Neural cell (in vitro differentiated cells): ENCODE measurements around the gene CCND3. TPM values are rescaled to one million over a fixed set of nuclear protein-coding genes. Genes with fewer than 3 reads are reported as not detected.

Experiments
- H2AFZ ChIP-seq: fragments of 200-600, 300-800 bp; sonication (generic), shearing (Covaris generic); 2 replicates; pipeline ENCODE4 v1.6.0; 2014; ENCODE audit warnings: low read depth, mild to moderate bottlenecking, antibody characterized with exemption, low read length, moderate library complexity
- H3F3A ChIP-seq: fragments of 200-600 bp; shearing (Covaris generic); 2 replicates; pipeline ENCODE4 v1.6.1; 2016; ENCODE audit warnings: mild to moderate bottlenecking, moderate library complexity, mixed read lengths, antibody characterized with exemption, low read length; ENCODE audit not compliant: insufficient read depth, poor library complexity, severe bottlenecking
- H3K27ac ChIP-seq: fragments of 200-600, 300-800 bp; sonication (generic), shearing (Covaris generic); 2 replicates; pipeline ENCODE4 v1.5.1; 2014; ENCODE audit warnings: mild to moderate bottlenecking, low read length, moderate library complexity
- H3K27me3 ChIP-seq: fragments of 300-800, 200-600 bp; sonication (generic), shearing (Covaris generic); 2 replicates; pipeline ENCODE4 v1.6.0; 2014; ENCODE audit warnings: mild to moderate bottlenecking, low read depth, low read length, moderate library complexity; ENCODE audit not compliant: insufficient read depth
- H3K36me3 ChIP-seq: fragments of 300-800, 200-600 bp; sonication (generic), shearing (Covaris generic); 2 replicates; pipeline ENCODE4 v1.5.1; 2014; ENCODE audit warnings: mild to moderate bottlenecking, antibody characterized with exemption, low read length, moderate library complexity; ENCODE audit not compliant: insufficient read depth
- H3K4me2 ChIP-seq: fragments of 300-800, 200-600 bp; sonication (generic), shearing (Covaris generic); 2 replicates; pipeline ENCODE4 v1.6.0; 2014; ENCODE audit warnings: mild to moderate bottlenecking, low read length
- H3K4me3 ChIP-seq: fragments of 300-800, 200-600 bp; sonication (generic), shearing (Covaris generic); 2 replicates; pipeline ENCODE4 v1.5.1; 2014; ENCODE audit warnings: mild to moderate bottlenecking, low read length, moderate library complexity
- H3K79me2 ChIP-seq: fragments of 200-600 bp; shearing (Covaris generic); replicated peaks from 2 replicates; pipeline ENCODE4 v1.6.0; 2014; ENCODE audit warnings: mild to moderate bottlenecking, low read length, moderate library complexity; ENCODE audit not compliant: insufficient read depth
- H3K9ac ChIP-seq: fragments of 300-800, 200-600 bp; sonication (generic), shearing (Covaris generic); 2 replicates; pipeline ENCODE4 v1.6.1; 2016; ENCODE audit warnings: mild to moderate bottlenecking, low read length, mixed read lengths
- H3K9me2 ChIP-seq: fragments of 200-600 bp; shearing (Covaris generic); 2 replicates; pipeline ENCODE4 v1.6.1; 2016; ENCODE audit warnings: mild to moderate bottlenecking, low read length, mixed read lengths; ENCODE audit not compliant: insufficient read depth
- H3K9me3 ChIP-seq: fragments of 200-600, 300-800 bp; sonication (generic), shearing (Covaris generic); 2 replicates; pipeline ENCODE4 v1.6.1; 2016; ENCODE audit warnings: mild to moderate bottlenecking, mixed run types, low read length, moderate library complexity, mixed read lengths
- H4K20me1 ChIP-seq: fragments of 200-600 bp; shearing (Covaris generic); 2 replicates; pipeline ENCODE4 v1.6.1; 2016; ENCODE audit warnings: mild to moderate bottlenecking, mixed run types; ENCODE audit not compliant: insufficient read depth
- CTCF ChIP-seq: fragments of 450-650 bp; IDR thresholded peaks from 2 replicates; pipeline ENCODE4 v1.5.1; 2014; ENCODE audit warnings: antibody characterized with exemption, mild to moderate bottlenecking, moderate library complexity; ENCODE audit not compliant: poor library complexity, severe bottlenecking
- EP300 ChIP-seq: fragments of 450-650 bp; conservative IDR thresholded peaks from 2 replicates; pipeline ENCODE4 v1.6.1; 2014; ENCODE audit warnings: antibody characterized with exemption, mild to moderate bottlenecking, moderate library complexity; ENCODE audit not compliant: poor library complexity, severe bottlenecking
- EZH2 ChIP-seq: fragments of 200-600, 300-800 bp; shearing (Covaris generic), sonication (generic); IDR thresholded peaks from 2 replicates; pipeline ENCODE4 v1.6.1; 2014; ENCODE audit warnings: antibody characterized with exemption, low read length, borderline replicate concordance, mild to moderate bottlenecking; ENCODE audit not compliant: insufficient read depth, poor library complexity, severe bottlenecking
- MXI1 ChIP-seq: fragments of 450-650 bp; conservative IDR thresholded peaks from 2 replicates; pipeline ENCODE4 v1.6.1; 2014; ENCODE audit warnings: antibody characterized with exemption, mild to moderate bottlenecking; ENCODE audit not compliant: poor library complexity, severe bottlenecking
- POLR2AphosphoS5 ChIP-seq: IDR thresholded peaks from 2 replicates; pipeline ENCODE4 v1.6.1; 2012
- RAD21 ChIP-seq: fragments of 450-650 bp; conservative IDR thresholded peaks from 2 replicates; pipeline ENCODE4 v1.6.1; 2014; ENCODE audit warnings: antibody characterized with exemption, mild to moderate bottlenecking, moderate library complexity
- REST ChIP-seq: IDR thresholded peaks from 2 replicates; pipeline ENCODE4 v1.6.1; 2012; ENCODE audit warnings: borderline replicate concordance
- SMC3 ChIP-seq: fragments of 450-650 bp; conservative IDR thresholded peaks from 2 replicates; pipeline ENCODE4 v1.6.1; 2014; ENCODE audit warnings: antibody characterized with exemption, mild to moderate bottlenecking, moderate library complexity; ENCODE audit not compliant: poor library complexity
- TAF1 ChIP-seq: IDR thresholded peaks from 2 replicates; pipeline ENCODE4 v1.6.1; 2012; ENCODE audit warnings: low read depth
- polyA plus RNA-seq: library from polyadenylated mRNA; depleted of rRNA; stranded (reverse); fragments of >200 nt; gene quantifications from 2 replicates; pipeline ENCODE4 v1.2.3, GENCODE V29; 2014

Gene CCND3
- polyA plus RNA-seq, 1 donor from 2014 or later = 15.7 TPM

GRCh38 chr6:41892921-41893564 lies 48.6 kb downstream of the CCND3 start:
- H3K79me2 ChIP-seq = peaks cover 42% of the 10 kb centered on the region
- no peaks in the 10 kb centered on the region for H4K20me1 ChIP-seq
- TF ChIP-seq SMC3 (no peak), CTCF (no peak), POLR2AphosphoS5 (no peak), EZH2 (no peak), EP300 (no peak), TAF1 (no peak), RAD21 (no peak), REST (no peak), MXI1 (no peak)
- peak overlapping the region; percentile 69 for H3K4me2 ChIP-seq
- H3K9me3 ChIP-seq = no peaks in the 10 kb centered on the region
- peaks cover 6% of the 10 kb centered on the region for H3F3A ChIP-seq
- no peak overlapping the region for H2AFZ ChIP-seq
- H3K9me2 ChIP-seq = no peaks in the 10 kb centered on the region
- H3K27ac ChIP-seq = peak overlapping the region; percentile 94
- no peaks in the 10 kb centered on the region for H3K27me3 ChIP-seq
- no peaks in the 10 kb centered on the region for H3K36me3 ChIP-seq
- peak overlapping the region; percentile 86 for H3K9ac ChIP-seq
- H3K4me3 ChIP-seq = peak overlapping the region; percentile 81

- TF ChIP-seq MXI1 = no peak
- no peak for TF ChIP-seq SMC3
- no peak for TF ChIP-seq TAF1
- no peak for TF ChIP-seq EP300
- TF ChIP-seq CTCF = no peak
- no peaks in the 10 kb centered on the region for H4K20me1 ChIP-seq
- no peak overlapping the region for H3K9ac ChIP-seq
- H2AFZ ChIP-seq = no peak overlapping the region
- no peaks in the 10 kb centered on the region for H3K9me2 ChIP-seq
- H3K9me3 ChIP-seq = no peaks in the 10 kb centered on the region
- no peaks in the 10 kb centered on the region for H3F3A ChIP-seq
- no peaks in the 10 kb centered on the region for H3K27me3 ChIP-seq
- no peak overlapping the region for H3K4me2 ChIP-seq
- no peak overlapping the region for H3K27ac ChIP-seq
- H3K4me3 ChIP-seq = peak overlapping the region; percentile 16
- H3K36me3 ChIP-seq = peaks cover 6% of the 10 kb centered on the region
- peaks cover 61% of the 10 kb centered on the region for H3K79me2 ChIP-seq
These were observed 54.3 kb downstream of the CCND3 start for GRCh38 chr6:41887331-41887751.
